DND-41 (cell line): ENCODE results near the gene ADH4.

Experiments used
- CTCF ChIP-seq: IDR thresholded peaks from 2 replicates; pipeline ENCODE4 v1.5.1; 2012; ENCODE audit warnings: borderline replicate concordance, low read length, moderate library complexity, mild to moderate bottlenecking; ENCODE audit not compliant: poor library complexity, severe bottlenecking; ENCODE audit errors: extremely low read depth
- EZH2 ChIP-seq: IDR thresholded peaks from 3 replicates; pipeline ENCODE4 v1.6.1; 2012; ENCODE audit warnings: borderline replicate concordance, low read depth, mild to moderate bottlenecking, moderate library complexity, low read length, inconsistent platforms; ENCODE audit not compliant: severe bottlenecking

GRCh38 chr4:99186029-99186428 is 41.9 kb upstream of the ADH4 start:
- no peak for TF ChIP-seq CTCF
- TF ChIP-seq EZH2, result no peak
